ENCODE results near the gene SLC36A4. TPM values are rescaled to one million over a fixed set of nuclear protein-coding genes. Genes with fewer than 3 reads are reported as not detected.

Gene SLC36A4
- total and polyA plus RNA-seq, 2 of the 13 experiments (the other 11 are each of a cell fraction or from before 2014, with no cell fraction given), result 7.3 to 9.5 TPM

DNA sequence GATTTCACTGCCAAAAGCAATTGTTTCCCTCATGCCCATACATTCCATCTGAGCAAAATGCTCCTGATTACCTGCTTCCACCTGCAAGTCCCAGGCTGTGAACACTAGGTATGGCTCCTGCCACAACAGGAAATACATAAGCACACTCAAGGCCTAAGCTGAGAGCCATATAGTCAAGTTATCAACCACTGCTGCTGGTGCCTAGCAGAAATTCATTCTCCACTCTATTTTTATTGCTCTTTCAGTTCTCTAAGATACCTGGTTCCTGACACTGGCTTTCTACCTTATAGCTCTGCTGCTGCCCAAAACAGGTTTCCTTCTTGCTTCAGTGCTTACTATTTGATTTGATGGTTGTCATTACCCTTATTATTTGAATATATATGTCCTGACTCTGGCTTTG, 31.6 kb downstream of the SLC36A4 start:
- no peak for ATAC-seq
- Histone ChIP-seq H3K79me2 (ENCODE audit: insufficient read depth, low read length) (no peaks in the 10 kb centered on the region), H3K36me3 (replicated peaks in 1 of 2; ENCODE audit: control insufficient read depth in 1 of 2, insufficient read depth in 2 of 2, low read length in 2 of 2) (no peaks in the 10 kb centered on the region), H3K9ac (ENCODE audit: insufficient read depth, low read depth, low read length) (no peak overlapping the region), H3K27ac (ENCODE audit: extremely low read length, insufficient read depth, low read length) (no peak overlapping the region), H4K20me1 (ENCODE audit: insufficient read depth, low read length) (no peaks in the 10 kb centered on the region), H3K27me3 (ENCODE audit: control insufficient read depth in 1 of 2, insufficient read depth in 2 of 2, low read length in 2 of 2) (no peaks in the 10 kb centered on the region), H3K4me2 (ENCODE audit: low read depth, low read length) (no peak overlapping the region), H2AFZ (ENCODE audit: low read length) (no peak overlapping the region), H3K4me1 (ENCODE audit: insufficient read depth, low read length) (peaks cover 7% of the 10 kb centered on the region; the same call in 1 of the 2 replicates), H3K4me3 (replicated peaks in 1 of 3; ENCODE audit: insufficient read depth in 1 of 3, low read depth in 2 of 3, low read length in 3 of 3) (no peak overlapping the region), H3K9me3 (ENCODE audit: low read length) (no peaks in the 10 kb centered on the region)
- DNase-seq (ENCODE audit: low spot score), result no peak
- intact Hi-C loops (cut with micrococcal nuclease; ENCODE audit: unreplicated experiment) (no loop called here), in situ Hi-C loops (cut with HindIII; ENCODE audit: extremely low pct_ligation_motif_present, low pct_unique_long_range_greater_than_20kb) (loop anchor here (25.0 kb wide), 1 partner anchor 229 kb away; no protein-coding TSS in a partner anchor)
- POLR2A ChIA-PET, result no interaction called here
- FAIRE-seq, result no peak
- CTCF ChIA-PET (ENCODE audit: low intra/inter-chr PET ratio, low total read pairs), result no interaction called here
- BruUV-seq (replicated peaks), result no TSS peak
- no peak for TF ChIP-seq PHF20 (CRISPR knock-in tag; IDR thresholded peaks at IDR 0.05)
- no peak for TF ChIP-seq MED1 (CRISPR knock-in tag; IDR thresholded peaks at IDR 0.05)
- TF ChIP-seq, protein P1, sequence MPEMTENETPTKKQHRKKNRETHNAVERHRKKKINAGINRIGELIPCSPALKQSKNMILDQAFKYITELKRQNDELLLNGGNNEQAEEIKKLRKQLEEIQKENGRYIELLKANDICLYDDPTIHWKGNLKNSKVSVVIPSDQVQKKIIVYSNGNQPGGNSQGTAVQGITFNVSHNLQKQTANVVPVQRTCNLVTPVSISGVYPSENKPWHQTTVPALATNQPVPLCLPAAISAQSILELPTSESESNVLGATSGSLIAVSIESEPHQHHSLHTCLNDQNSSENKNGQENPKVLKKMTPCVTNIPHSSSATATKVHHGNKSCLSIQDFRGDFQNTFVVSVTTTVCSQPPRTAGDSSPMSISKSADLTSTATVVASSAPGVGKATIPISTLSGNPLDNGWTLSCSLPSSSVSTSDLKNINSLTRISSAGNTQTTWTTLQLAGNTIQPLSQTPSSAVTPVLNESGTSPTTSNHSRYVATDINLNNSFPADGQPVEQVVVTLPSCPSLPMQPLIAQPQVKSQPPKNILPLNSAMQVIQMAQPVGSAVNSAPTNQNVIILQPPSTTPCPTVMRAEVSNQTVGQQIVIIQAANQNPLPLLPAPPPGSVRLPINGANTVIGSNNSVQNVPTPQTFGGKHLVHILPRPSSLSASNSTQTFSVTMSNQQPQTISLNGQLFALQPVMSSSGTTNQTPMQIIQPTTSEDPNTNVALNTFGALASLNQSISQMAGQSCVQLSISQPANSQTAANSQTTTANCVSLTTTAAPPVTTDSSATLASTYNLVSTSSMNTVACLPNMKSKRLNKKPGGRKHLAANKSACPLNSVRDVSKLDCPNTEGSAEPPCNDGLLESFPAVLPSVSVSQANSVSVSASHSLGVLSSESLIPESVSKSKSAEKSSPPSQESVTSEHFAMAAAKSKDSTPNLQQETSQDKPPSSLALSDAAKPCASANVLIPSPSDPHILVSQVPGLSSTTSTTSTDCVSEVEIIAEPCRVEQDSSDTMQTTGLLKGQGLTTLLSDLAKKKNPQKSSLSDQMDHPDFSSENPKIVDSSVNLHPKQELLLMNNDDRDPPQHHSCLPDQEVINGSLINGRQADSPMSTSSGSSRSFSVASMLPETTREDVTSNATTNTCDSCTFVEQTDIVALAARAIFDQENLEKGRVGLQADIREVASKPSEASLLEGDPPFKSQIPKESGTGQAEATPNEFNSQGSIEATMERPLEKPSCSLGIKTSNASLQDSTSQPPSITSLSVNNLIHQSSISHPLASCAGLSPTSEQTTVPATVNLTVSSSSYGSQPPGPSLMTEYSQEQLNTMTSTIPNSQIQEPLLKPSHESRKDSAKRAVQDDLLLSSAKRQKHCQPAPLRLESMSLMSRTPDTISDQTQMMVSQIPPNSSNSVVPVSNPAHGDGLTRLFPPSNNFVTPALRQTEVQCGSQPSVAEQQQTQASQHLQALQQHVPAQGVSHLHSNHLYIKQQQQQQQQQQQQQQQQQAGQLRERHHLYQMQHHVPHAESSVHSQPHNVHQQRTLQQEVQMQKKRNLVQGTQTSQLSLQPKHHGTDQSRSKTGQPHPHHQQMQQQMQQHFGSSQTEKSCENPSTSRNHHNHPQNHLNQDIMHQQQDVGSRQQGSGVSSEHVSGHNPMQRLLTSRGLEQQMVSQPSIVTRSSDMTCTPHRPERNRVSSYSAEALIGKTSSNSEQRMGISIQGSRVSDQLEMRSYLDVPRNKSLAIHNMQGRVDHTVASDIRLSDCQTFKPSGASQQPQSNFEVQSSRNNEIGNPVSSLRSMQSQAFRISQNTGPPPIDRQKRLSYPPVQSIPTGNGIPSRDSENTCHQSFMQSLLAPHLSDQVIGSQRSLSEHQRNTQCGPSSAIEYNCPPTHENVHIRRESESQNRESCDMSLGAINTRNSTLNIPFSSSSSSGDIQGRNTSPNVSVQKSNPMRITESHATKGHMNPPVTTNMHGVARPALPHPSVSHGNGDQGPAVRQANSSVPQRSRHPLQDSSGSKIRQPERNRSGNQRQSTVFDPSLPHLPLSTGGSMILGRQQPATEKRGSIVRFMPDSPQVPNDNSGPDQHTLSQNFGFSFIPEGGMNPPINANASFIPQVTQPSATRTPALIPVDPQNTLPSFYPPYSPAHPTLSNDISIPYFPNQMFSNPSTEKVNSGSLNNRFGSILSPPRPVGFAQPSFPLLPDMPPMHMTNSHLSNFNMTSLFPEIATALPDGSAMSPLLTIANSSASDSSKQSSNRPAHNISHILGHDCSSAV (CRISPR knock-in tag; IDR thresholded peaks at IDR 0.05; ENCODE audit: borderline replicate concordance), result no peak
- TF ChIP-seq SALL2 (CRISPR knock-in tag; IDR thresholded peaks at IDR 0.05), result no peak
- TF ChIP-seq GTF2F1 (IDR thresholded peaks at IDR 0.05; ENCODE audit: low read length), result no peak
- TF ChIP-seq ZNF605 (CRISPR knock-in tag; IDR thresholded peaks at IDR 0.05), result no peak
- TF ChIP-seq SP4 (CRISPR knock-in tag; IDR thresholded peaks at IDR 0.05), result no peak
- no peak for TF ChIP-seq NFYC (CRISPR knock-in tag; IDR thresholded peaks at IDR 0.05)
- TF ChIP-seq, protein P2, sequence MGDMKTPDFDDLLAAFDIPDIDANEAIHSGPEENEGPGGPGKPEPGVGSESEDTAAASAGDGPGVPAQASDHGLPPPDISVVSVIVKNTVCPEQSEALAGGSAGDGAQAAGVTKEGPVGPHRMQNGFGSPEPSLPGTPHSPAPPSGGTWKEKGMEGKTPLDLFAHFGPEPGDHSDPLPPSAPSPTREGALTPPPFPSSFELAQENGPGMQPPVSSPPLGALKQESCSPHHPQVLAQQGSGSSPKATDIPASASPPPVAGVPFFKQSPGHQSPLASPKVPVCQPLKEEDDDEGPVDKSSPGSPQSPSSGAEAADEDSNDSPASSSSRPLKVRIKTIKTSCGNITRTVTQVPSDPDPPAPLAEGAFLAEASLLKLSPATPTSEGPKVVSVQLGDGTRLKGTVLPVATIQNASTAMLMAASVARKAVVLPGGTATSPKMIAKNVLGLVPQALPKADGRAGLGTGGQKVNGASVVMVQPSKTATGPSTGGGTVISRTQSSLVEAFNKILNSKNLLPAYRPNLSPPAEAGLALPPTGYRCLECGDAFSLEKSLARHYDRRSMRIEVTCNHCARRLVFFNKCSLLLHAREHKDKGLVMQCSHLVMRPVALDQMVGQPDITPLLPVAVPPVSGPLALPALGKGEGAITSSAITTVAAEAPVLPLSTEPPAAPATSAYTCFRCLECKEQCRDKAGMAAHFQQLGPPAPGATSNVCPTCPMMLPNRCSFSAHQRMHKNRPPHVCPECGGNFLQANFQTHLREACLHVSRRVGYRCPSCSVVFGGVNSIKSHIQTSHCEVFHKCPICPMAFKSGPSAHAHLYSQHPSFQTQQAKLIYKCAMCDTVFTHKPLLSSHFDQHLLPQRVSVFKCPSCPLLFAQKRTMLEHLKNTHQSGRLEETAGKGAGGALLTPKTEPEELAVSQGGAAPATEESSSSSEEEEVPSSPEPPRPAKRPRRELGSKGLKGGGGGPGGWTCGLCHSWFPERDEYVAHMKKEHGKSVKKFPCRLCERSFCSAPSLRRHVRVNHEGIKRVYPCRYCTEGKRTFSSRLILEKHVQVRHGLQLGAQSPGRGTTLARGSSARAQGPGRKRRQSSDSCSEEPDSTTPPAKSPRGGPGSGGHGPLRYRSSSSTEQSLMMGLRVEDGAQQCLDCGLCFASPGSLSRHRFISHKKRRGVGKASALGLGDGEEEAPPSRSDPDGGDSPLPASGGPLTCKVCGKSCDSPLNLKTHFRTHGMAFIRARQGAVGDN (CRISPR knock-in tag; IDR thresholded peaks at IDR 0.05), result no peak
- TF ChIP-seq PRMT3 (CRISPR knock-in tag; IDR thresholded peaks at IDR 0.05; ENCODE audit: borderline replicate concordance, low read depth), result no peak
- no peak for TF ChIP-seq CEBPG (CRISPR knock-in tag; IDR thresholded peaks at IDR 0.05)
- no peak for TF ChIP-seq ZNF230 (CRISPR knock-in tag; IDR thresholded peaks at IDR 0.05)

Data from HepG2 (cell line).